ENCODE measurements around the gene TGFB2. TPM values are rescaled to one million over a fixed set of nuclear protein-coding genes. Genes with fewer than 3 reads are reported as not detected.

The TGFB2 gene
- polyA plus RNA-seq, 1 donor from 2014 or later: 0.10 TPM

- TF ChIP-seq EZH2 (IDR thresholded peaks at IDR 0.05; ENCODE audit: borderline replicate concordance, insufficient read depth, low read length, poor library complexity, severe bottlenecking): no peak
- TF ChIP-seq CTCF (IDR thresholded peaks at IDR 0.05; ENCODE audit: poor library complexity, severe bottlenecking): no peak
- no peak for TF ChIP-seq EP300 (conservative IDR thresholded peaks at IDR 0.05; ENCODE audit: poor library complexity, severe bottlenecking)
- TF ChIP-seq TAF1 (IDR thresholded peaks at IDR 0.05; ENCODE audit: low read depth): no peak
- TF ChIP-seq MXI1 (conservative IDR thresholded peaks at IDR 0.05; ENCODE audit: poor library complexity, severe bottlenecking): no peak
- TF ChIP-seq RAD21 (conservative IDR thresholded peaks at IDR 0.05): no peak
- TF ChIP-seq SMC3 (conservative IDR thresholded peaks at IDR 0.05; ENCODE audit: poor library complexity): no peak
- no peaks in the 10 kb centered on the region for H3K27me3 ChIP-seq (ENCODE audit: insufficient read depth, low read depth, low read length)
- H4K20me1 ChIP-seq (ENCODE audit: insufficient read depth): no peaks in the 10 kb centered on the region
- no peaks in the 10 kb centered on the region for H3K9me2 ChIP-seq (ENCODE audit: insufficient read depth, low read length)
- H3F3A ChIP-seq (ENCODE audit: insufficient read depth, low read length, poor library complexity, severe bottlenecking): no peaks in the 10 kb centered on the region
- H3K79me2 ChIP-seq (replicated peaks; ENCODE audit: insufficient read depth, low read length): no peaks in the 10 kb centered on the region
- H3K27ac ChIP-seq (ENCODE audit: low read length): no peak overlapping the region
- no peak overlapping the region for H3K9ac ChIP-seq (ENCODE audit: low read length)
- no peaks in the 10 kb centered on the region for H3K9me3 ChIP-seq (ENCODE audit: low read length)
- H2AFZ ChIP-seq (ENCODE audit: low read depth, low read length): no peak overlapping the region
- H3K4me3 ChIP-seq (ENCODE audit: low read length): no peak overlapping the region
- H3K4me2 ChIP-seq (ENCODE audit: low read length): no peak overlapping the region
- H3K36me3 ChIP-seq (ENCODE audit: insufficient read depth, low read length): no peaks in the 10 kb centered on the region
These were observed 12.7 kb upstream of the TGFB2 start for GRCh38 chr1:218332416-218332815.

- no peak overlapping the region for H3K27ac ChIP-seq (ENCODE audit: low read length)
- H3K79me2 ChIP-seq (replicated peaks; ENCODE audit: insufficient read depth, low read length): no peaks in the 10 kb centered on the region
- no peak for TF ChIP-seq MXI1 (conservative IDR thresholded peaks at IDR 0.05; ENCODE audit: poor library complexity, severe bottlenecking)
- TF ChIP-seq EP300 (conservative IDR thresholded peaks at IDR 0.05; ENCODE audit: poor library complexity, severe bottlenecking): no peak
- TF ChIP-seq SMC3 (conservative IDR thresholded peaks at IDR 0.05; ENCODE audit: poor library complexity): no peak
- no peak for TF ChIP-seq RAD21 (conservative IDR thresholded peaks at IDR 0.05)
- no peak for TF ChIP-seq POLR2AphosphoS5 (IDR thresholded peaks at IDR 0.05)
- TF ChIP-seq REST (IDR thresholded peaks at IDR 0.05; ENCODE audit: borderline replicate concordance): no peak
- no peak for TF ChIP-seq EZH2 (IDR thresholded peaks at IDR 0.05; ENCODE audit: borderline replicate concordance, insufficient read depth, low read length, poor library complexity, severe bottlenecking)
- TF ChIP-seq CTCF (IDR thresholded peaks at IDR 0.05; ENCODE audit: poor library complexity, severe bottlenecking): no peak
- no peak for TF ChIP-seq TAF1 (IDR thresholded peaks at IDR 0.05; ENCODE audit: low read depth)
- H3F3A ChIP-seq (ENCODE audit: insufficient read depth, low read length, poor library complexity, severe bottlenecking): no peaks in the 10 kb centered on the region
- H2AFZ ChIP-seq (ENCODE audit: low read depth, low read length): no peak overlapping the region
- no peaks in the 10 kb centered on the region for H3K36me3 ChIP-seq (ENCODE audit: insufficient read depth, low read length)
- no peaks in the 10 kb centered on the region for H3K9me3 ChIP-seq (ENCODE audit: low read length)
- no peaks in the 10 kb centered on the region for H4K20me1 ChIP-seq (ENCODE audit: insufficient read depth)
- no peaks in the 10 kb centered on the region for H3K27me3 ChIP-seq (ENCODE audit: insufficient read depth, low read depth, low read length)
- no peak overlapping the region for H3K4me2 ChIP-seq (ENCODE audit: low read length)
- H3K4me3 ChIP-seq (ENCODE audit: low read length): no peak overlapping the region
- H3K9ac ChIP-seq (ENCODE audit: low read length): no peak overlapping the region
- H3K9me2 ChIP-seq (ENCODE audit: insufficient read depth, low read length): no peaks in the 10 kb centered on the region
These were observed 8.8 kb upstream of the TGFB2 start for GRCh38 chr1:218336328-218336727.

Data from neural cell (in vitro differentiated cells).